ENCODE results near the gene ATP5MK.

GRCh38 chr10:103367379-103367781 is 28.9 kb downstream of the ATP5MK start:
- TF ChIP-seq, protein P1, sequence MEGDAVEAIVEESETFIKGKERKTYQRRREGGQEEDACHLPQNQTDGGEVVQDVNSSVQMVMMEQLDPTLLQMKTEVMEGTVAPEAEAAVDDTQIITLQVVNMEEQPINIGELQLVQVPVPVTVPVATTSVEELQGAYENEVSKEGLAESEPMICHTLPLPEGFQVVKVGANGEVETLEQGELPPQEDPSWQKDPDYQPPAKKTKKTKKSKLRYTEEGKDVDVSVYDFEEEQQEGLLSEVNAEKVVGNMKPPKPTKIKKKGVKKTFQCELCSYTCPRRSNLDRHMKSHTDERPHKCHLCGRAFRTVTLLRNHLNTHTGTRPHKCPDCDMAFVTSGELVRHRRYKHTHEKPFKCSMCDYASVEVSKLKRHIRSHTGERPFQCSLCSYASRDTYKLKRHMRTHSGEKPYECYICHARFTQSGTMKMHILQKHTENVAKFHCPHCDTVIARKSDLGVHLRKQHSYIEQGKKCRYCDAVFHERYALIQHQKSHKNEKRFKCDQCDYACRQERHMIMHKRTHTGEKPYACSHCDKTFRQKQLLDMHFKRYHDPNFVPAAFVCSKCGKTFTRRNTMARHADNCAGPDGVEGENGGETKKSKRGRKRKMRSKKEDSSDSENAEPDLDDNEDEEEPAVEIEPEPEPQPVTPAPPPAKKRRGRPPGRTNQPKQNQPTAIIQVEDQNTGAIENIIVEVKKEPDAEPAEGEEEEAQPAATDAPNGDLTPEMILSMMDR (IDR thresholded peaks at IDR 0.05; ENCODE audit: low read depth, low read length, poor library complexity, severe bottlenecking): no peak
- no peak for TF ChIP-seq EZH2phosphoT487 (IDR thresholded peaks at IDR 0.05; ENCODE audit: borderline replicate concordance, low read length)

Data from DOHH2 (cell line).